HG03175 (cell line): ENCODE results near the gene GALM.

Experiments used
- ATAC-seq: cut with Tn5 transposase; IDR thresholded peaks from one replicate; pipeline ENCODE4 v1.9.1; 2021; ENCODE audit warnings: mild to moderate bottlenecking, moderate library complexity; ENCODE audit not compliant: unreplicated experiment

GALM gene

GRCh38 chr2:38649176-38649728 lies 16.7 kb upstream of the GALM start:
- ATAC-seq, result no peak

GRCh38 chr2:38650012-38650411 lies 15.9 kb upstream of the GALM start:
- ATAC-seq, result no peak

- ATAC-seq, result no peak
Measured at GRCh38 chr2:38650717-38651116, 15.2 kb upstream of the GALM start.

- ATAC-seq, result peak; percentile 40
Measured at GRCh38 chr2:38652431-38653273, 13.3 kb upstream of the GALM start.

- ATAC-seq, result peak; percentile 8
Measured at GRCh38 chr2:38653380-38653714, 12.6 kb upstream of the GALM start.

- ATAC-seq, result peak; percentile 45
Measured at GRCh38 chr2:38653715-38654527, 12.0 kb upstream of the GALM start.

- ATAC-seq, result no peak
Measured at GRCh38 chr2:38654528-38655381, 11.2 kb upstream of the GALM start.

- ATAC-seq, result no peak
Measured at GRCh38 chr2:38655441-38655840, 10.5 kb upstream of the GALM start.

GRCh38 chr2:38656866-38657480 lies 8.9 kb upstream of the GALM start:
- ATAC-seq, result no peak

- ATAC-seq, result no peak
Measured at GRCh38 chr2:38658613-38659012, 7.3 kb upstream of the GALM start.

GRCh38 chr2:38659115-38659514 lies 6.8 kb upstream of the GALM start:
- ATAC-seq, result no peak

- no peak for ATAC-seq
Measured at GRCh38 chr2:38660282-38660681, 5.6 kb upstream of the GALM start.

GRCh38 chr2:38661306-38661705 lies 4.6 kb upstream of the GALM start:
- ATAC-seq, result no peak

GRCh38 chr2:38666556-38666910 lies 619 bp downstream of the GALM start:
- peak; percentile 43 for ATAC-seq

- ATAC-seq, result no peak
Measured at GRCh38 chr2:38668092-38668491, 2.2 kb downstream of the GALM start.

- ATAC-seq, result no peak
Measured at GRCh38 chr2:38668779-38669479, 3.0 kb downstream of the GALM start.

GRCh38 chr2:38671303-38671702 lies 5.4 kb downstream of the GALM start:
- no peak for ATAC-seq

- ATAC-seq, result no peak
Measured at GRCh38 chr2:38671946-38672345, 6.0 kb downstream of the GALM start.

- ATAC-seq, result no peak
Measured at GRCh38 chr2:38672445-38673391, 6.8 kb downstream of the GALM start.
